GM12874 (cell line): ENCODE data around the gene STK11IP.

Source experiments
- TF ChIP-seq, protein P1 (sequence below): IDR thresholded peaks from 2 replicates; pipeline ENCODE4 v1.5.1; 2011; ENCODE audit warnings: low read depth, mild to moderate bottlenecking, control low read depth, low read length, moderate library complexity; ENCODE audit not compliant: insufficient read depth

Gene STK11IP

DNA sequence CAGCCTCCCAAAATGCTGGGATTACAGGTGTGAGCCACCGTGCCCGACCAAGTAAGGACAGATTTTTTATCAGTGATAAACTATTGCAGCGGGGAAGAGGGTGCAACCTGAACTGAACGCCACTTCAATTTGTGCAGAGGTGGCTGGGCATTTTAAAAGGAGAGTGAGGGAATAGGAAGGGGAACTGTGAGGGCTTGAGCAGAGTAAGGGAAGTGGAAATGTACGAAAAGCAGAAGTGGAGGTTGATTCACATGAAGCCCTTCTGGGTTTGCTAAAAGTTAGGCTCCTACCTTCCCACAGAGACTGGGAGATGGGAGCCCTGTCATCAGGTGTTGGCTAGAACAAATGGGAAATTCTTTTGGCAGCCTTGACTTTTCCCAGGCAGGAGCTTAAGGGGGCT is 6.1 kb downstream of the STK11IP start:
- TF ChIP-seq, protein P1, sequence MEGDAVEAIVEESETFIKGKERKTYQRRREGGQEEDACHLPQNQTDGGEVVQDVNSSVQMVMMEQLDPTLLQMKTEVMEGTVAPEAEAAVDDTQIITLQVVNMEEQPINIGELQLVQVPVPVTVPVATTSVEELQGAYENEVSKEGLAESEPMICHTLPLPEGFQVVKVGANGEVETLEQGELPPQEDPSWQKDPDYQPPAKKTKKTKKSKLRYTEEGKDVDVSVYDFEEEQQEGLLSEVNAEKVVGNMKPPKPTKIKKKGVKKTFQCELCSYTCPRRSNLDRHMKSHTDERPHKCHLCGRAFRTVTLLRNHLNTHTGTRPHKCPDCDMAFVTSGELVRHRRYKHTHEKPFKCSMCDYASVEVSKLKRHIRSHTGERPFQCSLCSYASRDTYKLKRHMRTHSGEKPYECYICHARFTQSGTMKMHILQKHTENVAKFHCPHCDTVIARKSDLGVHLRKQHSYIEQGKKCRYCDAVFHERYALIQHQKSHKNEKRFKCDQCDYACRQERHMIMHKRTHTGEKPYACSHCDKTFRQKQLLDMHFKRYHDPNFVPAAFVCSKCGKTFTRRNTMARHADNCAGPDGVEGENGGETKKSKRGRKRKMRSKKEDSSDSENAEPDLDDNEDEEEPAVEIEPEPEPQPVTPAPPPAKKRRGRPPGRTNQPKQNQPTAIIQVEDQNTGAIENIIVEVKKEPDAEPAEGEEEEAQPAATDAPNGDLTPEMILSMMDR: no peak

DNA sequence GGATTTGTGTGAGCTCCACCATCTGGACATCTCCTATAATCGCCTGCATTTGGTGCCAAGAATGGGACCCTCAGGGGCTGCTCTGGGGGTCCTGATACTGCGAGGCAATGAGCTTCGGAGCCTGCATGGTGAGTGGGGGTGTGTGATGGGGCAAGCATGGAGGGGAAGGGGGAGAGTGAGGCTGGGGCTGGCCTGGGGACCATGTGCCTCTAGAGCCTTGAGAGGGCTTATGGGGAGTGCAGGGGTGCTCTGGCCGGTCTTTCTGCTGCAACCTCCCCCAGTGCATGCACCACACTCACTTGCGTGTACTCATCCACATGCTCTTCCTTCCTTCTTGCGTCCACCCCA is 7.9 kb downstream of the STK11IP start:
- TF ChIP-seq, protein P1: no peak

DNA sequence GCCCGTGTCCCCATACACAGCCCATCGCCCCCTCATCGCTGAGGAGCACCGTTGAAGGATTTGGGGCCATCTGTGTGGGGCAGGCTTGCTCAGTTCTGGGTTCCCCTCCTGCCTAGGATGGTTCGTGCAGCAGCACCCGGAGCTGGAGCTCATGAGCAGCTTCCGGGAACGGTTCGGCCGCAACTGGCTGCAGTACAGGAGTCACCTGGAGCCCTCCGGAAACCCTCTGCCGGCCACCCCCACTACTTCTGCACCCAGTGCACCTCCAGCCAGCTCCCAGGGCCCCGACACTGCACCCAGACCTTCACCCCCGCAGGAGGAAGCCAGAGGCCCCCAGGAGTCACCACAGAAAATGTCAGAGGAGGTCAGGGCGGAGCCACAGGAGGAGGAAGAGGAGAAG is 10.3 kb downstream of the STK11IP start:
- TF ChIP-seq, protein P1: no peak

DNA sequence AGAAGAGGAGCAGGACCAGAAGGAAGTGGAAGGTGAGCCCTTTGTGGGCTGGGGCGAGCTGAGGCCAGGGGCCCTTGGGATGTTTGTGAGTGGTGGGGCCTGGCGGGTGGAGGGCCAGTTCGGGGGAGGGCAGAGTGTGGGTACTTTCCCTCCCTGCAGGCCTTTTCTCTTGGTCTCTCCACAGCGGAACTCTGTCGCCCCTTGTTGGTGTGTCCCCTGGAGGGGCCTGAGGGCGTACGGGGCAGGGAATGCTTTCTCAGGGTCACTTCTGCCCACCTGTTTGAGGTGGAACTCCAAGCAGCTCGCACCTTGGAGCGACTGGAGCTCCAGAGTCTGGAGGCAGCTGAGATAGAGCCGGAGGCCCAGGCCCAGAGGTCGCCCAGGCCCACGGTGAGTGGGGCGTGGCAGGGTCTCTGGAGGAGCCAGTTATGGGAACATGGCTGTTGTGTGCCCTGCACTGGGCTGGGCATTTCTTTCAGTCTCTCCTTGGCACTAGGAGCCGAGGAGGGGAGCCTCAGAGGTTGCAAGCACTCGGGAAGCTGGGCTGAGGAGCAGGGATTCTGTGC is 10.8 kb downstream of the STK11IP start:
- TF ChIP-seq, protein P1: no peak

DNA sequence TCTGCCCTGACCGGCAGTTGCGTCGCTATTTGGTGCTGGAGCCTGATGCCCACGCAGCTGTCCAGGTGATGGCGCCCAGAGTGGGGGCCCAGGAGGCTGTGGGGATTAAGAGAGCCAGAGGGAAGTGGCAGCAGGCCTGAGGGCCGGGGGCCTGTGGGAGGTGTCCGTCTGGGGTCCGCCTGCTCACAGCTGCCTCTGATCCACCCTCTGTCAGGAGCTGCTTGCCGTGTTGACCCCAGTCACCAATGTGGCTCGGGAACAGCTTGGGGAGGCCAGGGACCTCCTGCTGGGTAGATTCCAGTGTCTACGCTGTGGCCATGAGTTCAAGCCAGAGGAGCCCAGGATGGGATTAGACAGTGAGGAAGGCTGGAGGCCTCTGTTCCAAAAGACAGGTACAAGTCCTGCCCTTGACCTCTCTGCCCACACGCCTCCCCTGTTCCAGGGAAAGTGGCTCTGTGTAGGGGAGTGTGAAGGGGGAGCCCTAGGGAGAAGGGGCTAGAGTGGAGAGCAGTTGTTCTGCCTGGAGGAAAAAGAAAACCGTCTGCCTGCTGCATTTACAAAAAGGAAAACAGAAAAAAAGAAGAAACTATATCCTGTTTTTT is 11.6 kb downstream of the STK11IP start:
- TF ChIP-seq, protein P1: no peak

DNA sequence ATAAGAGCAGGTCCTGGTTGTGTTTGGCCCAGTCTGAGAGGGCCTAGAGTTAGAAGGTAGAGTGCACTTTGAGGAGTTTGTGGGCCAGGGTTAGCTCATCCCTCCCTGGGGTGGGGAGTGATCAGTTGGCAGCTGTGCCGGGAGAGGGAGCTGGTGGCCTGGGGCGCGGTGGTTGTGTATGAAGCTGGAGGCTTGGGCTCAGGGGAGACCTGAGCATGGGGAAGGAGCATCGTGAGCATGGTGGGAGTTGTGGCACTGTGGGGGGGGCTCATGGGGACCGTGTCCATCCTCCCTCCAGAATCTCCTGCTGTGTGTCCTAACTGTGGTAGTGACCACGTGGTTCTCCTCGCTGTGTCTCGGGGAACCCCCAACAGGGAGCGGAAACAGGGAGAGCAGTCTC is 13.6 kb downstream of the STK11IP start:
- TF ChIP-seq, protein P1: no peak

DNA sequence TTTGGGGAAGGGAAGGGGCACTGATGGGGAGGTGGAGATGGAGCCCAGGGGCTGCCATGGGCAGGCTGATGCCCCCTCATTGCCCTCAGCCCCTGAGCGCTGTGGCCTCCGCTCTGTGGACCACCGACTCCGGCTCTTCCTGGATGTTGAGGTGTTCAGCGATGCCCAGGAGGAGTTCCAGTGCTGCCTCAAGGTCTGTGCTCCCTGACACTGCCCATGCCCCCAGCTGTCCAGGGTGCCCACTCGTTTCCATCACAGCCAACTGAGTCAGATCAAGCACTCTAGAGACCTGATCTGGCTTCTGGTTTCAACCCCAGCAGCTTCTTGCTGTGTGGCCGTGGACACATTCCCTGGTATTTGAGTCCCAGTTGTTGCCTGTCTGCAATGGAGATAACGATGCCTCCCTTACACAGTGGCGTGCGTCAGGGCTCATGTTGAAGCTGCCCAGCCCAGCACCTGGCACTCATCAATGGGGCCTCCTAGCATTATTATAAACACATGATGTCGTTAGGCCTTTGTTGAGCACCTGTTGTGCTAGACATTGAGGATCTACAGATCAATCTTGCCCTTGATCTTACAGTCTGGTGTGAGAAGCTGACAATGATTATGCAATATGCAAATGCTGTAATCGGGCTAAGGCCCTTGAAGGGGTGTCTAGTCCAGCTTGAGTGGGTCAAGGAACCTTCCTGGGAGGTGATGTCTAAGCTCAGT is 14.4 kb downstream of the STK11IP start:
- TF ChIP-seq, protein P1: no peak
